Large intestine (tissue), 3 donors: ENCODE data around the gene SRRM5. TPM values are rescaled to one million over a fixed set of nuclear protein-coding genes. Genes with fewer than 3 reads are reported as not detected.
"Not testable (repeated sequence)": the region's sequence is repeated elsewhere in the genome, so short reads cannot be mapped to it uniquely, and the experiment has no call there.

Experiments used
- DNase-seq, 2 donors: peaks; one replicate each; pipeline versions ENCODE4 v3.0.0 to v3.0.0-alpha.2; 2013
- H3K27ac ChIP-seq: one replicate; pipeline ENCODE4 v1.5.1; 2013; ENCODE audit warnings: low read length
- H3K27me3 ChIP-seq: 2 replicates; pipeline ENCODE4 v1.6.1; 2013; ENCODE audit warnings: low read length; ENCODE audit not compliant: control insufficient read depth, insufficient read depth
- H3K36me3 ChIP-seq: 2 replicates; pipeline ENCODE4 v1.6.1; 2013; ENCODE audit warnings: low read length; ENCODE audit not compliant: control insufficient read depth, insufficient read depth
- H3K4me1 ChIP-seq: one replicate; pipeline ENCODE4 v1.6.1; 2013; ENCODE audit warnings: low read length; ENCODE audit not compliant: control insufficient read depth, insufficient read depth
- H3K4me3 ChIP-seq: one replicate; pipeline ENCODE4 v1.5.1; 2013; ENCODE audit warnings: low read length
- H3K9me3 ChIP-seq: one replicate; pipeline ENCODE4 v1.6.1; 2013; ENCODE audit warnings: mild to moderate bottlenecking, low read depth, low read length, moderate library complexity; ENCODE audit not compliant: control insufficient read depth
- WGBS: methylation state at CpG from one replicate; pipeline ENCODE4 v1.1.5; 2013; ENCODE audit warnings: low lambda C conversion rate; ENCODE audit not compliant: insufficient coverage; 5-methylcytosine and 5-hydroxymethylcytosine counted together
- polyA plus RNA-seq: library from polyadenylated mRNA; unstranded; fragments of 120-200 nt; gene quantifications from one replicate; pipeline ENCODE4 v1.2.1, GENCODE V29; 2013

The SRRM5 gene
- polyA plus RNA-seq, 1 donor: 1.5 TPM

GRCh38 chr19:43574424-43575155 lies 37.3 kb upstream of the SRRM5 start:
- Histone ChIP-seq H3K9me3 (no peaks in the 10 kb centered on the region), H3K27me3 (no peaks in the 10 kb centered on the region), H3K27ac (peak overlapping the region; percentile 69), H3K4me1 (peaks cover 10% of the 10 kb centered on the region), H3K4me3 (peak overlapping the region; percentile 80), H3K36me3 (no peaks in the 10 kb centered on the region)
- no peak for DNase-seq
- 0% methylated on average over 3 of the region's 12 CpGs for WGBS

- peak; percentile 99 for DNase-seq
- H3K36me3 ChIP-seq: no peaks in the 10 kb centered on the region
- WGBS: 0% methylated on average over 5 of the region's 51 CpGs
- H3K9me3 ChIP-seq: no peaks in the 10 kb centered on the region
- H3K27ac ChIP-seq: peak within 1 kb of the TSS; percentile 69
- peaks cover 13% of the 10 kb centered on the region for H3K4me1 ChIP-seq
- H3K4me3 ChIP-seq: peak within 1 kb of the TSS; percentile 80
- no peaks in the 10 kb centered on the region for H3K27me3 ChIP-seq
Measured at GRCh38 chr19:43575156-43575950, 36.5 kb upstream of the SRRM5 start, which contains the start of the genes PINLYP and XRCC1. Gene PINLYP, plus strand, starts transcription at chr19:43575801. Its CDS starts 1,391 bp downstream, at chr19:43577192. Gene XRCC1, minus strand, starts transcription at chr19:43575527. Its CDS starts 69 bp downstream, at chr19:43575458.

- Histone ChIP-seq H3K27ac (peak overlapping the region; percentile 63), H3K36me3 (no peaks in the 10 kb centered on the region), H3K4me3 (peak overlapping the region; percentile 80), H3K9me3 (no peaks in the 10 kb centered on the region), H3K27me3 (no peaks in the 10 kb centered on the region), H3K4me1 (peaks cover 16% of the 10 kb centered on the region)
- WGBS: 100% methylated on average over 1 of the region's 37 CpGs
- DNase-seq: no peak
Measured at GRCh38 chr19:43575955-43576878, 35.7 kb upstream of the SRRM5 start.

GRCh38 chr19:43578787-43579186 lies 33.1 kb upstream of the SRRM5 start:
- Histone ChIP-seq H3K4me3 (no peak overlapping the region), H3K36me3 (no peaks in the 10 kb centered on the region), H3K27ac (no peak overlapping the region), H3K27me3 (no peaks in the 10 kb centered on the region), H3K4me1 (peaks cover 22% of the 10 kb centered on the region), H3K9me3 (no peaks in the 10 kb centered on the region)
- WGBS: 88% methylated on average over 2 of the region's 3 CpGs
- no peak for DNase-seq

GRCh38 chr19:43581467-43581866 lies 30.4 kb upstream of the SRRM5 start:
- H3K4me1 ChIP-seq: peaks cover 16% of the 10 kb centered on the region
- H3K27ac ChIP-seq: no peak overlapping the region
- peaks cover 8% of the 10 kb centered on the region for H3K36me3 ChIP-seq
- no peaks in the 10 kb centered on the region for H3K9me3 ChIP-seq
- no peak overlapping the region for H3K4me3 ChIP-seq
- H3K27me3 ChIP-seq: no peaks in the 10 kb centered on the region
- WGBS: 0% methylated on average over 1 of the region's 7 CpGs
- DNase-seq: peak in 1 of 2 donors; percentile 53

GRCh38 chr19:43582495-43582894 lies 29.4 kb upstream of the SRRM5 start:
- WGBS: no CpG with 5 or more reads among the region's 2 CpGs
- peaks cover 16% of the 10 kb centered on the region for H3K4me1 ChIP-seq
- H3K27ac ChIP-seq: no peak overlapping the region
- no peaks in the 10 kb centered on the region for H3K27me3 ChIP-seq
- H3K9me3 ChIP-seq: no peaks in the 10 kb centered on the region
- no peak for DNase-seq
- H3K36me3 ChIP-seq: peaks cover 12% of the 10 kb centered on the region
- no peak overlapping the region for H3K4me3 ChIP-seq

- 80% methylated on average over 1 of the region's 1 CpG for WGBS
- H3K27ac ChIP-seq: peak overlapping the region; percentile 50
- peak in 1 of 2 donors; percentile 33 for DNase-seq
Measured at GRCh38 chr19:43584484-43584883, 27.4 kb upstream of the SRRM5 start.

GRCh38 chr19:43586346-43586745 lies 25.5 kb upstream of the SRRM5 start:
- H3K4me1 ChIP-seq: peaks cover 8% of the 10 kb centered on the region
- no CpG with 5 or more reads among the region's 2 CpGs for WGBS
- no peaks in the 10 kb centered on the region for H3K27me3 ChIP-seq
- no peak overlapping the region for H3K4me3 ChIP-seq
- DNase-seq: no peak
- peaks cover 20% of the 10 kb centered on the region for H3K36me3 ChIP-seq
- no peaks in the 10 kb centered on the region for H3K9me3 ChIP-seq
- H3K27ac ChIP-seq: no peak overlapping the region

More at GRCh38 chr19:43584484-43584883, 27.4 kb upstream of the SRRM5 start:
- H3K27me3 ChIP-seq: no peaks in the 10 kb centered on the region
- H3K36me3 ChIP-seq: peaks cover 12% of the 10 kb centered on the region
- H3K4me3 ChIP-seq: no peak overlapping the region
- no peaks in the 10 kb centered on the region for H3K9me3 ChIP-seq
- peaks cover 16% of the 10 kb centered on the region for H3K4me1 ChIP-seq

- not testable (repeated sequence) for H3K4me1 ChIP-seq, H3K27me3 ChIP-seq, DNase-seq, H3K27ac ChIP-seq, H3K9me3 ChIP-seq, H3K4me3 ChIP-seq
- WGBS: no CpG with 5 or more reads among the region's 3 CpGs
- H3K36me3 ChIP-seq: peaks cover 23% of the 10 kb centered on the region
Measured at GRCh38 chr19:43587029-43587428, 24.9 kb upstream of the SRRM5 start.

- Histone ChIP-seq H3K4me3 (no peak overlapping the region), H3K27me3 (no peaks in the 10 kb centered on the region), H3K9me3 (peaks cover 4% of the 10 kb centered on the region), H3K36me3 (peaks cover 44% of the 10 kb centered on the region), H3K4me1 (peaks cover 12% of the 10 kb centered on the region), H3K27ac (no peak overlapping the region)
- DNase-seq: no peak
- whole genome bisulfite sequencing: 100% methylated on average over 2 of the region's 5 CpGs
Measured at GRCh38 chr19:43589277-43589676, 22.6 kb upstream of the SRRM5 start.
